ENCODE measurements around the gene TOMM5. TPM values are rescaled to one million over a fixed set of nuclear protein-coding genes. Genes with fewer than 3 reads are reported as not detected.

Gene TOMM5
- total RNA-seq, 1 donor from 2014 or later = 175 TPM

GRCh38 chr9:37623267-37623666 lies 30.9 kb upstream of the TOMM5 start:
- Mint-ChIP-seq H3K27ac (no peak overlapping the region), H3K27me3 (ENCODE audit: insufficient read depth) (peaks cover 3% of the 10 kb centered on the region), H3K9me3 (no peaks in the 10 kb centered on the region), H3K4me1 (ENCODE audit: low read depth) (no peaks in the 10 kb centered on the region), H3K4me3 (no peak overlapping the region), H3K36me3 (ENCODE audit: low read depth) (no peaks in the 10 kb centered on the region)
- DNase-seq (ENCODE audit: low spot score) = no peak
- intact Hi-C loops (cut with micrococcal nuclease) = no loop called here

- intact Hi-C loops (cut with micrococcal nuclease) = no loop called here
- Mint-ChIP-seq H3K27ac (no peak overlapping the region), H3K4me3 (no peak overlapping the region), H3K9me3 (no peaks in the 10 kb centered on the region), H3K36me3 (ENCODE audit: low read depth) (no peaks in the 10 kb centered on the region), H3K27me3 (ENCODE audit: insufficient read depth) (peaks cover 6% of the 10 kb centered on the region), H3K4me1 (ENCODE audit: low read depth) (no peaks in the 10 kb centered on the region)
- no peak for DNase-seq (ENCODE audit: low spot score)
These were observed 30.1 kb upstream of the TOMM5 start for GRCh38 chr9:37622462-37622861.

GRCh38 chr9:37621273-37622121 lies 29.1 kb upstream of the TOMM5 start:
- no peak for DNase-seq (ENCODE audit: low spot score)
- H3K27me3 Mint-ChIP-seq (ENCODE audit: insufficient read depth) = peaks cover 4% of the 10 kb centered on the region
- H3K4me1 Mint-ChIP-seq (ENCODE audit: low read depth) = no peaks in the 10 kb centered on the region
- no peak overlapping the region for H3K4me3 Mint-ChIP-seq
- no peaks in the 10 kb centered on the region for H3K9me3 Mint-ChIP-seq
- no peaks in the 10 kb centered on the region for H3K36me3 Mint-ChIP-seq (ENCODE audit: low read depth)
- no peak overlapping the region for H3K27ac Mint-ChIP-seq
- intact Hi-C loops (cut with micrococcal nuclease) = no loop called here

DNA sequence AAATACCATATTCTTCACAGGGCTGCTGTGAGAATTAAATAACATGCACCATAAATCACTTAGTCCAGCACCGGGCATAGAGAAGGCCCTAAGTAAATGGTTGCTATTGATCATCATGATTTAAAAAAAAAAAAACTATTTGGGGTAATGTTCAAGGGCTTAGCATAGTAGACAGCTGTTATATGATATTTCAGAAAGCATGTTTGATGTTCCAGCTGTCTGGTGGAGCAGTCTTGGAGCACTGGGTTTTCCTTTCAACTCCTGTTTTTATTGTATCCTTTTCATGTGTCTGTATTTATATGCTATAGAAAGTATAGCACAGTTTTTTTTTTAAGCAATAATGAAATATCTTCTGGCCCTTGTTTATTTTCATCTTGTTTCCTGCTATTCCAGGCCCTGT lies 28.0 kb upstream of the TOMM5 start:
- intact Hi-C loops (cut with micrococcal nuclease) = no loop called here
- H3K27me3 Mint-ChIP-seq (ENCODE audit: insufficient read depth) = peaks cover 5% of the 10 kb centered on the region

GRCh38 chr9:37619806-37620205 lies 27.4 kb upstream of the TOMM5 start:
- Mint-ChIP-seq H3K36me3 (ENCODE audit: low read depth) (no peaks in the 10 kb centered on the region), H3K27ac (no peak overlapping the region), H3K9me3 (no peaks in the 10 kb centered on the region), H3K27me3 (ENCODE audit: insufficient read depth) (peaks cover 5% of the 10 kb centered on the region), H3K4me1 (ENCODE audit: low read depth) (no peaks in the 10 kb centered on the region), H3K4me3 (no peak overlapping the region)
- intact Hi-C loops (cut with micrococcal nuclease) = no loop called here
- no peak for DNase-seq (ENCODE audit: low spot score)

More for the DNA sequence above, 28.0 kb upstream of the TOMM5 start:
- Mint-ChIP-seq H3K9me3 (no peaks in the 10 kb centered on the region), H3K27ac (no peak overlapping the region), H3K4me1 (ENCODE audit: low read depth) (no peaks in the 10 kb centered on the region), H3K36me3 (ENCODE audit: low read depth) (no peaks in the 10 kb centered on the region), H3K4me3 (no peak overlapping the region)
- no peak for DNase-seq (ENCODE audit: low spot score)

DNA sequence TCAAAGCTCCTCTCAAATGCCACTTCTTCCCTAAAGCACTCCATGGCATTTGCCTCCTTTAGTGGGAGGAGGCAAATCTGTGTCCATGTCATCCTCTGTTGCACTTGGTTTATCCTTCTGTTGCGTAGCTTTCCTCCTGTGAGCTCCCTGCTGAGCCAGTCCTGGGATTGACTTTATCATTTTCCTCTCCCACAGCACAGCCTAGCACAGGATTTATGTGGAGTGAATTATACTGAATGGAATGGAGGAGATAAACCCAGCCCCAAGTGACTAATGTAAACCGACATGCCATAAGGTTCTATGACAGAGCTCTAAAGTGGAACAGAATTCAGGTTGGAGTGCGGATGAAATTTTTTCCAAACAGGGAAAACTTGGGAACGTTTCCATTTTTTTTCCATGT lies 26.4 kb upstream of the TOMM5 start:
- peaks cover 4% of the 10 kb centered on the region for H3K27me3 Mint-ChIP-seq (ENCODE audit: insufficient read depth)
- H3K9me3 Mint-ChIP-seq = no peaks in the 10 kb centered on the region
- H3K4me1 Mint-ChIP-seq (ENCODE audit: low read depth) = no peaks in the 10 kb centered on the region
- no peak overlapping the region for H3K27ac Mint-ChIP-seq
- no peak for DNase-seq (ENCODE audit: low spot score)
- intact Hi-C loops (cut with micrococcal nuclease) = no loop called here
- H3K4me3 Mint-ChIP-seq = no peak overlapping the region
- no peaks in the 10 kb centered on the region for H3K36me3 Mint-ChIP-seq (ENCODE audit: low read depth)

DNA sequence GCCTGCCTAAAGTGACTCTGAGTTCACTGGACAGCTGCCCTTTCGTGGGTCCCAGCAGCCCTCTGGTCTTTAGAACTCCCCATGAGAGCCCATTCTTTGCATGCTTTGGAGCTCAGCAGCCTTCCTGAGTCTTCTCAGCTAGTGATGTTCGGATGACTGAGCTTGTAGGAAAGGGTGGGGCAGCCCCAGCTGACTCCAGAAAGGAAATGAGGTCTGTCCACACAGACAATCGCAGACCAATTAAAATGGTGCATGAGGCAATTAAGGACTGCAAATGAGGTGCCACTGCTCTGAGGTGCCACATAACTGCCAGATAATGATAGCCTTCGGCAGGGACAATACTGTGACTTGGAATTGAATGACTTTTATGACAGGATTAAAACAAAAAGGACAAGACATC lies 25.4 kb upstream of the TOMM5 start:
- Mint-ChIP-seq H3K4me1 (ENCODE audit: low read depth) (no peaks in the 10 kb centered on the region), H3K9me3 (no peaks in the 10 kb centered on the region), H3K36me3 (ENCODE audit: low read depth) (no peaks in the 10 kb centered on the region), H3K27me3 (ENCODE audit: insufficient read depth) (peaks cover 4% of the 10 kb centered on the region), H3K4me3 (no peak overlapping the region), H3K27ac (no peak overlapping the region)
- intact Hi-C loops (cut with micrococcal nuclease) = no loop called here
- DNase-seq (ENCODE audit: low spot score) = no peak

GRCh38 chr9:37617161-37617560 lies 24.8 kb upstream of the TOMM5 start:
- Mint-ChIP-seq H3K4me1 (ENCODE audit: low read depth) (no peaks in the 10 kb centered on the region), H3K9me3 (no peaks in the 10 kb centered on the region), H3K27me3 (ENCODE audit: insufficient read depth) (peaks cover 7% of the 10 kb centered on the region), H3K27ac (no peak overlapping the region), H3K4me3 (no peak overlapping the region), H3K36me3 (ENCODE audit: low read depth) (no peaks in the 10 kb centered on the region)
- intact Hi-C loops (cut with micrococcal nuclease) = no loop called here
- no peak for DNase-seq (ENCODE audit: low spot score)

- intact Hi-C loops (cut with micrococcal nuclease) = no loop called here
These were observed 19.6 kb upstream of the TOMM5 start for GRCh38 chr9:37611961-37612360.

GRCh38 chr9:37611014-37611413 lies 18.6 kb upstream of the TOMM5 start:
- Mint-ChIP-seq H3K4me3 (no peak overlapping the region), H3K36me3 (ENCODE audit: low read depth) (no peaks in the 10 kb centered on the region), H3K27me3 (ENCODE audit: insufficient read depth) (peaks cover 18% of the 10 kb centered on the region), H3K9me3 (no peaks in the 10 kb centered on the region), H3K4me1 (ENCODE audit: low read depth) (no peaks in the 10 kb centered on the region), H3K27ac (no peak overlapping the region)
- DNase-seq (ENCODE audit: low spot score) = no peak
- intact Hi-C loops (cut with micrococcal nuclease) = no loop called here

More at GRCh38 chr9:37611961-37612360, 19.6 kb upstream of the TOMM5 start:
- H3K27ac Mint-ChIP-seq = no peak overlapping the region
- no peaks in the 10 kb centered on the region for H3K36me3 Mint-ChIP-seq (ENCODE audit: low read depth)
- no peak overlapping the region for H3K4me3 Mint-ChIP-seq
- peaks cover 16% of the 10 kb centered on the region for H3K27me3 Mint-ChIP-seq (ENCODE audit: insufficient read depth)
- H3K4me1 Mint-ChIP-seq (ENCODE audit: low read depth) = no peaks in the 10 kb centered on the region
- DNase-seq (ENCODE audit: low spot score) = no peak
- no peaks in the 10 kb centered on the region for H3K9me3 Mint-ChIP-seq

DNA sequence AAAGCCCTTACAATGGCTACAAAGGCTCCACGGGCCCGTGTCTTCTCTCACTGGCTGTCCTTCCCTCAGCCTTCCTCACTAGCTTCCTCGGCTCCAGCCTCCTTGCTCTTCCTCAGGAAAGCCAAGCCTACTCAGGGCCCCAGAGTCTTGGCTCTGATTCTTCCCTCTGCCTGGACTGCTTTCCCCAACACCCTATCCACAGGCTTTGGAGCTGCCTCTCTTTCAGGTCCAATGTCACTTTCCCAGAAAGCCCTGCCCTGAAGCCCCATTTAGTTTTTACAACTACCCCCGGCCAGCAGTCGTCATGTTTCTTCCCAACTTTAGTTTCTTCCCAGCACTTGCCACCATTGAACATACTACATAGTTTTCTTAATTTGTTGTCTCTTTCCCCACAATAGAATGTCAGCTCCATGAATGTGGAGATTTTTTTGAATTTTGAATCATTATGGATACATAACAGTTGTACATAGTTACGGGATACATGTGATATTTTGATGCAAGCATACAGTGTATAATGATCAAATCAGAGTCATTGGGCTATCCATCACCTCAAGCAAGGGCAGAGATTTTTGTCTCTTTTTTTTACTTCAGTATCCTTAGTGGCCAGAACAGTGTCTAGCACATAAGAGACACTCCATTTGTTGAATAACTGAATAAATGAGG lies 17.5 kb upstream of the TOMM5 start:
- no peak overlapping the region for H3K27ac Mint-ChIP-seq
- peaks cover 20% of the 10 kb centered on the region for H3K27me3 Mint-ChIP-seq (ENCODE audit: insufficient read depth)
- H3K36me3 Mint-ChIP-seq (ENCODE audit: low read depth) = no peaks in the 10 kb centered on the region
- no peaks in the 10 kb centered on the region for H3K4me1 Mint-ChIP-seq (ENCODE audit: low read depth)
- no peak for DNase-seq (ENCODE audit: low spot score)
- no peaks in the 10 kb centered on the region for H3K9me3 Mint-ChIP-seq
- no peak overlapping the region for H3K4me3 Mint-ChIP-seq
- intact Hi-C loops (cut with micrococcal nuclease) = no loop called here

- intact Hi-C loops (cut with micrococcal nuclease) = no loop called here
- H3K4me1 Mint-ChIP-seq (ENCODE audit: low read depth) = no peaks in the 10 kb centered on the region
- DNase-seq (ENCODE audit: low spot score) = no peak
- no peaks in the 10 kb centered on the region for H3K9me3 Mint-ChIP-seq
- no peak overlapping the region for H3K27ac Mint-ChIP-seq
- H3K36me3 Mint-ChIP-seq (ENCODE audit: low read depth) = no peaks in the 10 kb centered on the region
- no peak overlapping the region for H3K4me3 Mint-ChIP-seq
- H3K27me3 Mint-ChIP-seq (ENCODE audit: insufficient read depth) = peaks cover 29% of the 10 kb centered on the region
These were observed 15.9 kb upstream of the TOMM5 start for GRCh38 chr9:37608250-37608649.

GRCh38 chr9:37604296-37604695 lies 11.9 kb upstream of the TOMM5 start:
- Mint-ChIP-seq H3K36me3 (ENCODE audit: low read depth) (no peaks in the 10 kb centered on the region), H3K9me3 (no peaks in the 10 kb centered on the region)

More at GRCh38 chr9:37604296-37604695, 11.9 kb upstream of the TOMM5 start:
- Mint-ChIP-seq H3K4me3 (no peak overlapping the region), H3K27ac (no peak overlapping the region), H3K27me3 (ENCODE audit: insufficient read depth) (peaks cover 38% of the 10 kb centered on the region), H3K4me1 (ENCODE audit: low read depth) (no peaks in the 10 kb centered on the region)
- intact Hi-C loops (cut with micrococcal nuclease) = no loop called here
- DNase-seq (ENCODE audit: low spot score) = no peak
